RWPE2 (cell line): ENCODE data around the gene PTCH2.

ENCODE experiments used
- ATAC-seq: fragments of 200-7000 bp; cut with Tn5 transposase; 3 replicates; pipeline ENCODE4 v1.9.1; 2021; ENCODE audit warnings: low read depth
- DNase-seq: peaks from one replicate; pipeline ENCODE4 v3.0.0-alpha.2; 2020; ENCODE audit warnings: low spot score
- H3K27ac ChIP-seq: fragments of 450-650 bp; 2 replicates; pipeline ENCODE4 v1.5.1; 2017; ENCODE audit warnings: mild to moderate bottlenecking; ENCODE audit not compliant: poor library complexity, severe bottlenecking
- H3K27me3 ChIP-seq: fragments of 250-450 bp; sonication (Bioruptor Pico); 2 replicates; pipeline ENCODE4 v1.5.1; 2021; ENCODE audit warnings: mild to moderate bottlenecking, moderate library complexity; ENCODE audit not compliant: insufficient read depth, poor library complexity, severe bottlenecking
- H3K36me3 ChIP-seq: fragments of 250-450 bp; sonication (Bioruptor Pico); 2 replicates; pipeline ENCODE4 v1.5.1; 2020; ENCODE audit warnings: low read depth, mild to moderate bottlenecking, moderate library complexity
- H3K4me1 ChIP-seq: fragments of 250-450 bp; sonication (Bioruptor Pico); 2 replicates; pipeline ENCODE4 v1.5.1; 2021; ENCODE audit warnings: mild to moderate bottlenecking, moderate library complexity; ENCODE audit not compliant: insufficient read depth, poor library complexity, severe bottlenecking
- H3K4me3 ChIP-seq: fragments of 250-450 bp; sonication (Bioruptor Pico); 2 replicates; pipeline ENCODE4 v1.5.1; 2021; ENCODE audit warnings: mild to moderate bottlenecking, moderate library complexity; ENCODE audit not compliant: severe bottlenecking
- H3K9me3 ChIP-seq: fragments of 250-450 bp; sonication (Bioruptor Pico); 2 replicates; pipeline ENCODE4 v1.5.1; 2021; ENCODE audit warnings: mild to moderate bottlenecking, moderate library complexity; ENCODE audit not compliant: severe bottlenecking
- CTCF ChIP-seq: fragments of 450-650 bp; IDR thresholded peaks from one replicate; pipeline ENCODE4 v1.5.1; 2017; ENCODE audit warnings: mild to moderate bottlenecking, moderate library complexity; ENCODE audit not compliant: poor library complexity, severe bottlenecking

PTCH2 gene

GRCh38 chr1:44792736-44793502 is 50.1 kb downstream of the PTCH2 start:
- Histone ChIP-seq H3K9me3 (no peaks in the 10 kb centered on the region), H3K27me3 (no peaks in the 10 kb centered on the region), H3K4me1 (peaks cover 7% of the 10 kb centered on the region), H3K27ac (no peak overlapping the region), H3K4me3 (no peak overlapping the region), H3K36me3 (no peaks in the 10 kb centered on the region)
- no peak for ATAC-seq
- no peak for DNase-seq
- TF ChIP-seq CTCF, result no peak

GRCh38 chr1:44790968-44791801 is 51.9 kb downstream of the PTCH2 start:
- no peak for ATAC-seq
- H3K4me1 ChIP-seq, result peaks cover 7% of the 10 kb centered on the region
- no peaks in the 10 kb centered on the region for H3K9me3 ChIP-seq
- no peaks in the 10 kb centered on the region for H3K27me3 ChIP-seq
- no peak for DNase-seq
- no peak overlapping the region for H3K27ac ChIP-seq
- TF ChIP-seq CTCF, result no peak
- no peaks in the 10 kb centered on the region for H3K36me3 ChIP-seq
- no peak overlapping the region for H3K4me3 ChIP-seq

GRCh38 chr1:44788120-44788860 is 54.8 kb downstream of the PTCH2 start, which contains the start of gene BEST4:
BEST4 (minus strand) TSS chr1:44788170; CDS start chr1:44787705, 465 bp downstream.
- DNase-seq (no peak), ATAC-seq (no peak)
- H3K27ac ChIP-seq, result no peak within 1 kb of the TSS
- no peaks in the 10 kb centered on the region for H3K36me3 ChIP-seq
- no peak for TF ChIP-seq CTCF
- H3K4me1 ChIP-seq, result peaks cover 2% of the 10 kb centered on the region
- H3K9me3 ChIP-seq, result no peaks in the 10 kb centered on the region
- H3K4me3 ChIP-seq, result no peak within 1 kb of the TSS
- H3K27me3 ChIP-seq, result no peaks in the 10 kb centered on the region

- Histone ChIP-seq H3K36me3 (no peaks in the 10 kb centered on the region), H3K27ac (no peak overlapping the region), H3K4me3 (no peak overlapping the region), H3K9me3 (no peaks in the 10 kb centered on the region), H3K4me1 (no peaks in the 10 kb centered on the region), H3K27me3 (no peaks in the 10 kb centered on the region)
- DNase-seq (no peak), ATAC-seq (no peak)
- no peak for TF ChIP-seq CTCF
Observed at GRCh38 chr1:44787506-44787905, 55.5 kb downstream of the PTCH2 start.
